ENCODE measurements around the gene LAPTM4A. TPM values are rescaled to one million over a fixed set of nuclear protein-coding genes. Genes with fewer than 3 reads are reported as not detected.

LAPTM4A gene
- polyA plus RNA-seq, 1 donor (not counting 4 experiments of a cell fraction or from before 2014, with no cell fraction given), result 509 TPM

- H3K27me3 ChIP-seq (ENCODE audit: control insufficient read depth, extremely low read depth, insufficient read depth, low read length), result no peaks in the 10 kb centered on the region
- no peaks in the 10 kb centered on the region for H4K20me1 ChIP-seq (ENCODE audit: control insufficient read depth, extremely low read depth, insufficient read depth, low read length)
- no peak for FAIRE-seq
- H2AFZ ChIP-seq (ENCODE audit: control insufficient read depth, low read length), result no peak overlapping the region
- H3K9me1 ChIP-seq (ENCODE audit: control insufficient read depth, extremely low read depth, insufficient read depth, low read length), result no peaks in the 10 kb centered on the region
- no peaks in the 10 kb centered on the region for H3K79me2 ChIP-seq (ENCODE audit: control insufficient read depth, insufficient read depth, low read length)
- DNase-seq (ENCODE audit: low read depth, low spot score), result no peak
- dilution Hi-C loops (cut with MboI; ENCODE audit: extremely low pct_ligation_motif_present, low sequenced_read_pairs), result no loop called here
- no peak overlapping the region for H3K4me2 ChIP-seq (ENCODE audit: control insufficient read depth, extremely low read depth, insufficient read depth, low read depth, low read length)
- H3K9ac ChIP-seq (ENCODE audit: control insufficient read depth, extremely low read depth, insufficient read depth, low read length), result no peak overlapping the region
- peaks cover 7% of the 10 kb centered on the region for H3K4me1 ChIP-seq (ENCODE audit: control insufficient read depth, extremely low read depth, insufficient read depth, low read length)
- TF ChIP-seq EZH2 (IDR thresholded peaks at IDR 0.05; ENCODE audit: low read length) (no peak), CTCF (optimal IDR thresholded peaks at IDR 0.05 in 1 of 3, IDR thresholded peaks at IDR 0.05 in 1 of 3, conservative IDR thresholded peaks at IDR 0.05 in 1 of 3; ENCODE audit: extremely low read depth in 1 of 3, insufficient read depth in 2 of 3, low read length in 3 of 3) (no peak)
- H3K4me3 ChIP-seq (ENCODE audit: control insufficient read depth in 2 of 3, extremely low read depth in 1 of 3, insufficient read depth in 2 of 3, low read depth in 1 of 3, low read length in 3 of 3), result no peak overlapping the region
- H3K36me3 ChIP-seq (ENCODE audit: control insufficient read depth in 2 of 2, extremely low read depth in 1 of 2, insufficient read depth in 2 of 2, low read length in 2 of 2), result no peaks in the 10 kb centered on the region
- no peaks in the 10 kb centered on the region for H3K9me3 ChIP-seq (ENCODE audit: control insufficient read depth, low read depth, low read length)
- no peak overlapping the region for H3K27ac ChIP-seq (ENCODE audit: control insufficient read depth, insufficient read depth, low read length)
These were observed 30.4 kb upstream of the LAPTM4A start for GRCh38 chr2:20081841-20082240.

GRCh38 chr2:20080839-20081415, 29.5 kb upstream of the LAPTM4A start:
- DNase-seq (ENCODE audit: low read depth, low spot score), result no peak

More at GRCh38 chr2:20080839-20081415, 29.5 kb upstream of the LAPTM4A start:
- H4K20me1 ChIP-seq (ENCODE audit: control insufficient read depth, extremely low read depth, insufficient read depth, low read length), result no peaks in the 10 kb centered on the region
- TF ChIP-seq EZH2 (IDR thresholded peaks at IDR 0.05; ENCODE audit: low read length) (no peak), CTCF (optimal IDR thresholded peaks at IDR 0.05 in 1 of 3, IDR thresholded peaks at IDR 0.05 in 1 of 3, conservative IDR thresholded peaks at IDR 0.05 in 1 of 3; ENCODE audit: extremely low read depth in 1 of 3, insufficient read depth in 2 of 3, low read length in 3 of 3) (no peak)
- H3K79me2 ChIP-seq (ENCODE audit: control insufficient read depth, insufficient read depth, low read length), result no peaks in the 10 kb centered on the region
- no peak for FAIRE-seq
- no peaks in the 10 kb centered on the region for H3K9me1 ChIP-seq (ENCODE audit: control insufficient read depth, extremely low read depth, insufficient read depth, low read length)
- no peak overlapping the region for H3K4me2 ChIP-seq (ENCODE audit: control insufficient read depth, extremely low read depth, insufficient read depth, low read depth, low read length)
- H2AFZ ChIP-seq (ENCODE audit: control insufficient read depth, low read length), result no peak overlapping the region
- dilution Hi-C loops (cut with MboI; ENCODE audit: extremely low pct_ligation_motif_present, low sequenced_read_pairs), result no loop called here
- H3K4me1 ChIP-seq (ENCODE audit: control insufficient read depth, extremely low read depth, insufficient read depth, low read length), result peaks cover 7% of the 10 kb centered on the region
- H3K4me3 ChIP-seq (ENCODE audit: control insufficient read depth in 2 of 3, extremely low read depth in 1 of 3, insufficient read depth in 2 of 3, low read depth in 1 of 3, low read length in 3 of 3), result no peak overlapping the region
- no peak overlapping the region for H3K27ac ChIP-seq (ENCODE audit: control insufficient read depth, insufficient read depth, low read length)
- no peaks in the 10 kb centered on the region for H3K36me3 ChIP-seq (ENCODE audit: control insufficient read depth in 2 of 2, extremely low read depth in 1 of 2, insufficient read depth in 2 of 2, low read length in 2 of 2)
- no peaks in the 10 kb centered on the region for H3K27me3 ChIP-seq (ENCODE audit: control insufficient read depth, extremely low read depth, insufficient read depth, low read length)
- no peak overlapping the region for H3K9ac ChIP-seq (ENCODE audit: control insufficient read depth, extremely low read depth, insufficient read depth, low read length)
- no peaks in the 10 kb centered on the region for H3K9me3 ChIP-seq (ENCODE audit: control insufficient read depth, low read depth, low read length)

All from keratinocyte (primary cell).